NCI-H1092 (cell line): ENCODE data around the gene ETFDH.
"Not testable (repeated sequence)": the region's sequence is repeated elsewhere in the genome, so short reads cannot be mapped to it uniquely, and the experiment has no call there.

Source experiments
- DNase-seq: peaks from one replicate; lab custom pipeline; 2025; lab: John Stamatoyannopoulos, UW

The ETFDH gene

GRCh38 chr4:158678767-158679166 is 6.7 kb downstream of the ETFDH start:
- DNase-seq: no peak

- no peak for DNase-seq
Observed at GRCh38 chr4:158681629-158682028, 9.5 kb downstream of the ETFDH start.

GRCh38 chr4:158682066-158682465 is 10.0 kb downstream of the ETFDH start:
- no peak for DNase-seq

- DNase-seq: no peak
Observed at GRCh38 chr4:158688813-158689212, 16.7 kb downstream of the ETFDH start.

- no peak for DNase-seq
Observed at GRCh38 chr4:158704274-158704673, 32.2 kb downstream of the ETFDH start.

GRCh38 chr4:158710814-158711213 is 38.7 kb downstream of the ETFDH start:
- no peak for DNase-seq

GRCh38 chr4:158712622-158713021 is 40.5 kb downstream of the ETFDH start:
- not testable (repeated sequence) for DNase-seq

- DNase-seq: no peak
Observed at GRCh38 chr4:158714937-158715336, 42.8 kb downstream of the ETFDH start.

- no peak for DNase-seq
Observed at GRCh38 chr4:158715802-158716201, 43.7 kb downstream of the ETFDH start.

GRCh38 chr4:158721680-158722079 is 49.6 kb downstream of the ETFDH start:
- DNase-seq: no peak

- DNase-seq: no peak
Observed at GRCh38 chr4:158722291-158722916, 50.3 kb downstream of the ETFDH start.

- peak; percentile 67 for DNase-seq
Observed at GRCh38 chr4:158722917-158723793, 51.1 kb downstream of the ETFDH start, which contains the start of gene PPID. TSS of gene PPID (minus strand) at chr4:158723396. CDS start at chr4:158723288, 108 bp downstream.

GRCh38 chr4:158724637-158725036 is 52.5 kb downstream of the ETFDH start:
- no peak for DNase-seq

- no peak for DNase-seq
Observed at GRCh38 chr4:158726633-158727032, 54.5 kb downstream of the ETFDH start.

- DNase-seq: no peak
Observed at GRCh38 chr4:158728236-158728635, 56.1 kb downstream of the ETFDH start.

GRCh38 chr4:158729716-158730559 is 57.8 kb downstream of the ETFDH start:
- DNase-seq: peak; percentile 39

GRCh38 chr4:158738866-158739265 is 66.8 kb downstream of the ETFDH start:
- DNase-seq: no peak

GRCh38 chr4:158739600-158739999 is 67.5 kb downstream of the ETFDH start:
- DNase-seq: no peak

GRCh38 chr4:158741326-158742021 is 69.4 kb downstream of the ETFDH start:
- no peak for DNase-seq

GRCh38 chr4:158746537-158746936 is 74.4 kb downstream of the ETFDH start:
- DNase-seq: not testable (repeated sequence)

- DNase-seq: no peak
Observed at GRCh38 chr4:158750379-158750778, 78.3 kb downstream of the ETFDH start.
